KBM-7 (cell line): Measurements from ENCODE around the gene SLF1.
"Not testable (repeated sequence)": the region's sequence is repeated elsewhere in the genome, so short reads cannot be mapped to it uniquely, and the experiment has no call there.

ENCODE experiments used
- DNase-seq: peaks from one replicate; pipeline ENCODE4 v3.0.0-alpha.2; 2015
- in situ Hi-C: fragments of 300-500 bp; cut with MboI; formaldehyde crosslinking; loops from 2 replicates; pipeline ENCODE4 v1.14.3; 2020; ENCODE audit warnings: low sequenced_read_pairs, low pct_unique_long_range_greater_than_20kb, mixed read lengths

Gene SLF1

DNA sequence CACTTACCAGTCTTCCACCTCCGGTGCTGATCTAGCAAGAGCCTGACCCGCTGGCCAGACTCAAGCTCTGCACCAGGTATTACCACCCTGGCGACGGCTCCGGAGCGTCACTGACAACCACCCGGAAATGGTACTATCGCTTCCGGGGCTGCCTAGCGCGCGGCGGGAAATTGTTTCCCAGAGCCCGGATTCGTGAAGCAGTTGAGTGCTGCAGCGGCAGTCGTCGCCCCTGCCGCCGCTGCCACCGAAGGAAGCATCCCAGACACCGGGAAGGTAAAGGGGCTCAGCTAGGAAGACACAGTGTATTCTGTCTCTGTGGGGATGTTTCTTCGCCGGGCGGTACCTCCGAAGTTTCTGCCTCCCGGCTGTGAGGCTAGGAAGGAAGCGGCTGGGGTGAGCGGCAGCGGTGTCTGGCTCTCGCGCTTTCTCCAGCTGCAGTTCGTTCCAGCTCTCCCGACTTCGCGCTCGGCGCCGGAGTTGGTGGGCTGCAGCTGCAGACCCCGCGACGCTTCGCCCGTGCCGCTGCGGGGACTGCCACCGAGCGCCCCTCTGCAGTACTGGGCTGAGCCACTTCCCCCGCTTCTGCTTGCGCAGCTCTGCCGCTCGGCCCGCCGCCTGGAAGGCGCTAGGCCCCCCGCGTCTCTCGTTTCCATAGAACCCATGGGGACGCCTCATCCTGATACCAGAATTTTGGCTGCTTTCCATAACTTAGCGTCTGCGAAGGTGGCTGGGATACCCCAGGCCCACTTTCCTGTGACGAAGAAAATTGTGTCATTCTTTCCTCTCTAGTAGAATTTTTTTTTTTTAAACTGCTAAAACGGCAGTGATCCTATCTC is at the start of gene SLF1, which contains the start of gene KIAA0825:
Gene SLF1, plus strand, starts transcription at position 177 of the 836 bp plus-strand sequence. CDS start 10,142 bp downstream, outside the sequence.
Gene KIAA0825, minus strand, starts transcription at position 112 of the 836 bp plus-strand sequence. CDS start 81,478 bp downstream, outside the sequence.
- in situ Hi-C loops: no loop called here
- DNase-seq: peak; percentile 92

GRCh38 chr5:94571415-94571814 is 47.1 kb upstream of the SLF1 start:
- no peak for DNase-seq
- in situ Hi-C loops: no loop called here

DNA sequence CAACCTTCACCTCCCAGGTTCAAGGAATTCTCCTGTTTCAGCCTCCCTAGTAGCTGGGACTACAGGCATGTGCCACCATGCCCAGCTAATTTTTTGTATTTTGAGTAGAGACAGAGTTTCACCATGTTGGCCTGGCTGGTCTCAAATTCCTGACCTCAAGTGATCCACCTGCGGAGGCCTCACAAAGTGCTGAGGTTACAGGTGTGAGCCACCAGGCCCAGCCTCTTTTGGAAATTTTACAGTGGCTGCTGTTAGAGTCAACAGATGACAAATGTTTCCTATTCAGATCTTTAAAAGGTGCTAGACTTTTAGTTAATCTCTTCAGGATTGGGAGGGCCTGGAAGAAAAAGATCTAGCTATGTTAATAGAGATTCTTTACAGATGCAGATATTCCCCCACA is 45.1 kb upstream of the SLF1 start:
- DNase-seq, in situ Hi-C loops: not testable (repeated sequence)

GRCh38 chr5:94575196-94575595 is 43.3 kb upstream of the SLF1 start:
- in situ Hi-C loops: no loop called here
- no peak for DNase-seq

DNA sequence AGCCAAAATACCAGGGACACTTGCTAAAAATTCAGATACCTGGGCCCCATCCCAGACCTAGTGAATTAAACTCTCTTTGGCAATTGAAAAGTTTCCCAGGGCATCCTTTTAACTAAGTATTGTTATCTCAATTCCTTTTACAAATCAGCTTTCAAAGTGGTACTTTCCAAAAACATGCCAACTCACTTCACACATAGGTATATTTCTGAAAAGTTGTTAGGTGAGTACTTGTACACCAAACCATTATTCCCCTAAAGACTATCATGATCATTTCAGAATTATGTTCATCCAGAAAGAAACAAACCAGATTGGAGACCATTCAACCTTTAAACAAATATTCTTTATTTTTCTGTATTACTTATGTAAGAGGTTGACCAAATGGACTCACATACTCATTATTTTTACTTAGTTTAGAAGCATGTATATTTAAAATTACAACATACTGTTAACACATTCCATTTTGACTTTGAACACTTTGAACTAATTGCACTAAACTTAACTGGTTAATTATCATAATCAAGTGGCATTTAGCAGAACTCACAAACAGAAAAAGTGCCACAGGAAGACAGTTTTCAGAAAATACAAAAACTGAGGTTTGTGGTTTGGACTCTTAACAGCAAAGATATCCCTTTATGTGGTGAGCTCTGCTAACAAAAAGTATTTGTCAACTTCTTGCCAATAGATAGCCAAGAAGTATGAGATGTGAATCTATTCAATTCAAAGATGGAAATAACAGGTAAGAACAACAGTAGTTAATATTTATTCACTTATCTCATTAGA is 40.8 kb upstream of the SLF1 start:
- in situ Hi-C loops: no loop called here
- DNase-seq: peak; percentile 12

DNA sequence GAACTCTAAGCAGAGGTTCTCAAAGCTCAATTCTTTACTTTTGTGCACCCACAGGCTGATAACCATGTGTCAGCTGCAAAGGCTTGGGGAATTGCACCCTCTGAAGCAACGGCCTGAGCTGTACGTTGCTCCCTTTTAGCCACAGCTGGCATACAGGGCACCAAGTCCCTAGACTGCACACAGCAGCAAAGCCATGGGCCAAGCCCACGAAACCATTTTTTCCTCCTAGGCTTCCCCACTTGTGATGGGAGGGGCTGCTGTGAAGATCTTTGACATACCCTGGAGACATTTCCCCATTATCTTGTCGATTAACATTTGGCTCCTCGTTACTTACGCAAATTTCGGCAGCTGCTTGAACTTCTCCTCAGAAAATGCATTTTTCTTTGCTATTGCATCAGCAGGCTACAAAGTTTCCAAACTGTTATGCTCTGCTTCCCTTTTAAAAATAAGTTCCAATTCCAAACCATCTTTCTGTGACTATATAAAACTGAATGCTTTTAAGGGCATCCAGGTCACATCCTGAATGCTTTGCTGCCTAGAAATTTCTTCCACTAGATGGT is 23.1 kb upstream of the SLF1 start:
- in situ Hi-C loops: no loop called here
- no peak for DNase-seq

DNA sequence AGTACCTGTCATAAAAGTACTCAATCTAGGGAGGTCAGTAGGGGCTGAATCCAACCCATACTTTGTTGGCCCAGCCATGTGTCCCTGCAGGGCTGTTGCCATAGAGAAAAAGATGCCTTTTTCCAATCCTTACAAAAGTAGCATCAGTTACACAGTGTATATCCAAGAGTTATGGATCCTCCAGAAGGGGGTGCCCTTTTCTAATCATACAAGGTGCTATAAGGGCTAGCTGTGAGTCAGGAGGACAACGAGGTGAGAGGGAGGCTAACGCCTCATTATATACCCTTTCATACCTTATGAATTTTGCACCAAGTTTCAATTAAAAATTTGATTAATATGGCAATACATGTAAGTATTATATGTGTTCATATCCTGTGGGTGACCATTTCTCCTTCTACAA is 4.9 kb upstream of the SLF1 start:
- DNase-seq: peak; percentile 39
- in situ Hi-C loops: no loop called here

DNA sequence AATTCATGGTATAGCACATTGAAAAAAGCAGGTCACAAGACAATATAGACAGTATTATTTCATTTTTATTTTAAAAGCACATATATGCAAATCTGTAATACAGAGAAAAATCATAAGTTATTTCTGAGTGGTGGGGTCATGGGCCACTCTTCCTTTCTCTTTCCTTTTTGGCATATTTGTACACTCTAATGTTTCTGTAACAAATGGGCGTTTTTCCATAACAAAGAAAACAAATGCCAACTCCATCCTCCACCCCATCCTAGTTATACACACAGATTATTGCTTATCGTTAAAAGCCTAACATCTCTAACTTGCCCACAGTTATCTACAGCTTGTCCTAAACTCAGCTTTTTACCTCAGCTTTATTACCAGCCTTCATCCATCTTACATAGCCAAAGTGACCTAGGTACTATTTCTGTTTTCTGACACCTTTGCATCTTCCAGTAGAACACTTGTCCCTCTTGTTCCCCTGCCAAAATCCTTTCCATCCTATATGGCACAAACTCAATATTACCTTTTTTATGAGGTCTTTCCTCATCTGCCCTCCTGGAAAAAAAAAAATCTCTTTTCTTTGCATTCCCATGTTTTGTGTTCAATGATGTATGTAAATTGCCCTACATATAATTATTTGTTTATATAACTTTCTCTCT is 4.2 kb upstream of the SLF1 start:
- in situ Hi-C loops: no loop called here
- no peak for DNase-seq

DNA sequence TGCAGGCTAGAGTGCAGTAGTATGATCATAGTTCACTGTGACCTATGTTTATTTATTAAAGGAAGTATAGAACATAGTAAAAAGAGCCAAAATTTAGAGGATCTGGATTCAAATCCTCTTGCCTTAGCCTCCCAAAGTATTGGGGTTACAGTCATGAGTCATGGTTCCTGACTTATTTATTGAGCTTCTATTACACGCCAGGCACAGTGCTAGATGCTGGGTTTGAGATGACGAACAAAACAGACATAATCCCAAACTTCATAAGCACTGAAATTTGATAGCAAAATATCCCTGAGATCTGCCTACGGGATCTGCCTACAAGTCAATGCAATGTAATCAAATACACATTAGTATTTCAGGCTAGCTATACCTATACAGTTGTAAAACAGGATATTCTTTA is 2.6 kb upstream of the SLF1 start:
- in situ Hi-C loops: no loop called here
- DNase-seq: no peak

- in situ Hi-C loops: no loop called here
Measured at GRCh38 chr5:94618029-94618492, 408 bp upstream of the SLF1 start.

GRCh38 chr5:94620256-94620655 is 1.8 kb downstream of the SLF1 start:
- in situ Hi-C loops: no loop called here
- no peak for DNase-seq

More at GRCh38 chr5:94618029-94618492, 408 bp upstream of the SLF1 start:
- DNase-seq: peak; percentile 77

- in situ Hi-C loops: no loop called here
- DNase-seq: no peak
Measured at GRCh38 chr5:94621763-94622162, 3.3 kb downstream of the SLF1 start.

- DNase-seq: no peak
- in situ Hi-C loops: no loop called here
Measured at GRCh38 chr5:94623011-94623410, 4.5 kb downstream of the SLF1 start.

DNA sequence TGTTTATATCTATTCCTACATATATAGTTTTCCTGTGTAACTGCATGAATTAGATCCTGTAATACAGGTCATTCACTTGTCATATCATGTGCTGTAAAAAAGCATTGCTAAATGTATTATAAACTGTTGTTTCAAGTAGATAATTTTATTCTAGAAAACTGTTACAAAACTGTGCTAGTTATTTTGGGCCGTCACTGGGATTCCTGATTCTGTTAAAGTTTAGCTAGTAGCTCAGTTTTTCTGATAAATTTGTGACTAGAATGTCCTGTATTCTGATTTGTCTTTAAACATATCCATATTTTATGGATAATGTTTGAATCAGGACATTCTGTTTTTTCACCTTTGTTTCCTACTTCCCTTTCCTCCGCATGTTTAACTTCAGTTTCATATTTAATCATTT is 5.4 kb downstream of the SLF1 start:
- in situ Hi-C loops: no loop called here
- DNase-seq: no peak

- in situ Hi-C loops: no loop called here
- DNase-seq: no peak
Measured at GRCh38 chr5:94627191-94627590, 8.7 kb downstream of the SLF1 start.

GRCh38 chr5:94632024-94632423 is 13.6 kb downstream of the SLF1 start:
- DNase-seq: peak; percentile 64
- in situ Hi-C loops: no loop called here

- in situ Hi-C loops: no loop called here
- no peak for DNase-seq
Measured at GRCh38 chr5:94640176-94640575, 21.7 kb downstream of the SLF1 start.

- no peak for DNase-seq
- in situ Hi-C loops: no loop called here
Measured at GRCh38 chr5:94645053-94645452, 26.6 kb downstream of the SLF1 start.

DNA sequence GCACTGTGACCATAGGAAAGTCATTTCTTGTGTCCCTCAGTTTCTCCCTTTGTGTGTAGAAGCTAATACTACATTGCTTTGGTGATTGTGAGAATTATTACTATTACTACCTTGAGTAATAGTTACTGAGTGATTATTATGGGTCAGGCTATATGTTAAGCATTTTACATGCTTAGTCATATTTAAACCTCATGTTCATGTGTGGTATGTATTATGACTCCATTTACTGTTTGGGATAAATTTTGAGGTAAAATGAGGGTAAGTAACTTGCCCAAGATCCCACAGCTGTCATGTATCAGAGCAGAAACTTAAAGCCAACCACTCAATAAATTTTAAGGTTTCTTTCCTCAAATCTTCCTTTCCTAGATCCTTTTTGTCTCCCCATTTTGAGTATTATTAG is 28.3 kb downstream of the SLF1 start:
- DNase-seq: no peak
- in situ Hi-C loops: no loop called here
